GM23338 (cell line): Measurements from ENCODE around the gene FAM204A. TPM values are rescaled to one million over a fixed set of nuclear protein-coding genes. Genes with fewer than 3 reads are reported as not detected.

Experiments
- ATAC-seq: fragments of 200-7000 bp; cut with Tn5 transposase; 3 replicates; pipeline ENCODE4 v1.9.1; 2020
- DNase-seq: peaks from one replicate; pipeline ENCODE4 v3.0.0-alpha.2; 2015; ENCODE audit warnings: low spot score
- H2AFZ ChIP-seq: fragments of 200-600 bp; sonication (generic); 2 replicates; pipeline ENCODE4 v1.8.0; 2016; ENCODE audit warnings: antibody characterized with exemption, mild to moderate bottlenecking, moderate library complexity
- H3F3A ChIP-seq: fragments of 200-600 bp; sonication (generic); replicated peaks from 2 replicates; pipeline ENCODE4 v1.8.0; 2017; ENCODE audit warnings: antibody characterized with exemption, mixed run types, low read depth
- H3K27ac ChIP-seq: fragments of 200-600 bp; sonication (generic); 2 replicates; pipeline ENCODE4 v1.6.1; 2016; ENCODE audit warnings: low read depth
- H3K27me3 ChIP-seq: fragments of 200-600 bp; sonication (generic); 2 replicates; pipeline ENCODE4 v1.8.0; 2016; ENCODE audit warnings: mild to moderate bottlenecking, mixed run types, moderate library complexity; ENCODE audit not compliant: insufficient read depth
- H3K36me3 ChIP-seq: fragments of 200-600 bp; sonication (generic); 2 replicates; pipeline ENCODE4 v1.8.0; 2016; ENCODE audit warnings: mild to moderate bottlenecking; ENCODE audit not compliant: insufficient read depth
- H3K4me1 ChIP-seq: fragments of 200-600 bp; sonication (generic); 2 replicates; pipeline ENCODE4 v1.8.0; 2016; ENCODE audit warnings: mild to moderate bottlenecking, moderate library complexity; ENCODE audit not compliant: insufficient read depth
- H3K4me2 ChIP-seq: fragments of 200-600 bp; sonication (generic); 2 replicates; pipeline ENCODE4 v1.7.1; 2017; ENCODE audit warnings: mixed run types
- H3K4me3 ChIP-seq: fragments of 200-600 bp; sonication (generic); 2 replicates; pipeline ENCODE4 v1.6.1; 2016; ENCODE audit warnings: mixed run types
- H3K79me2 ChIP-seq: fragments of 200-600 bp; sonication (generic); replicated peaks from 2 replicates; pipeline ENCODE4 v1.8.0; 2017; ENCODE audit warnings: mild to moderate bottlenecking; ENCODE audit not compliant: insufficient read depth
- H3K9me2 ChIP-seq: fragments of 200-600 bp; sonication (generic); 2 replicates; pipeline ENCODE4 v1.8.0; 2017; ENCODE audit not compliant: insufficient read depth
- H4K20me1 ChIP-seq: fragments of 200-600 bp; sonication (generic); replicated peaks from 2 replicates; pipeline ENCODE4 v1.8.0; 2017; ENCODE audit warnings: mild to moderate bottlenecking; ENCODE audit not compliant: insufficient read depth
- H3K27ac Mint-ChIP-seq: 2 replicates; pipeline ENCODE4 v1.8.0; 2020; ENCODE audit warnings: inconsistent platforms, mild to moderate bottlenecking, moderate library complexity, mixed read lengths
- H3K27me3 Mint-ChIP-seq: 3 replicates; pipeline ENCODE4 v1.8.0; 2022; ENCODE audit warnings: low read depth, mild to moderate bottlenecking, moderate library complexity, mixed read lengths, inconsistent platforms; ENCODE audit not compliant: insufficient read depth, poor library complexity
- H3K36me3 Mint-ChIP-seq: 3 replicates; pipeline ENCODE4 v1.8.0; 2021; ENCODE audit warnings: low read depth, mild to moderate bottlenecking, inconsistent platforms, moderate library complexity, mixed read lengths
- H3K4me1 Mint-ChIP-seq: 3 replicates; pipeline ENCODE4 v1.8.0; 2020; ENCODE audit warnings: mild to moderate bottlenecking, inconsistent platforms, mixed read lengths
- H3K4me3 Mint-ChIP-seq: 3 replicates; pipeline ENCODE4 v1.8.0; 2021; ENCODE audit warnings: moderate library complexity, mild to moderate bottlenecking, inconsistent platforms, mixed read lengths
- H3K9me3 Mint-ChIP-seq: 3 replicates; pipeline ENCODE4 v1.8.0; 2020; ENCODE audit warnings: moderate library complexity, mild to moderate bottlenecking, inconsistent platforms, mixed read lengths
- CREB1 ChIP-seq: fragments of 250-450 bp; sonication (Bioruptor Pico); IDR thresholded peaks from 2 replicates; pipeline ENCODE4 v1.5.0; 2020; ENCODE audit warnings: low read depth, mild to moderate bottlenecking, moderate library complexity
- EZH2 ChIP-seq: fragments of 200-600 bp; sonication (generic); IDR thresholded peaks from one replicate; pipeline ENCODE4 v1.8.0; 2017; ENCODE audit warnings: antibody characterized with exemption, mild to moderate bottlenecking, low read depth; ENCODE audit not compliant: unreplicated experiment
- EZH2phosphoT487 ChIP-seq: fragments of 200-600 bp; sonication (generic); IDR thresholded peaks from one replicate; pipeline ENCODE4 v1.8.1; 2018; ENCODE audit warnings: antibody characterized with exemption; ENCODE audit not compliant: unreplicated experiment
- JUNB ChIP-seq: IDR thresholded peaks from one replicate; pipeline ENCODE4 v1.6.1; 2016; ENCODE audit warnings: antibody characterized with exemption; ENCODE audit not compliant: unreplicated experiment
- NANOG ChIP-seq: IDR thresholded peaks from 2 replicates; pipeline ENCODE4 v1.6.1; 2016; ENCODE audit warnings: antibody characterized with exemption, borderline replicate concordance
- POLR2AphosphoS5 ChIP-seq: IDR thresholded peaks from 2 replicates; pipeline ENCODE4 v1.6.1; 2016; ENCODE audit warnings: antibody characterized with exemption, low read depth
- STAT1 ChIP-seq: IDR thresholded peaks from one replicate; pipeline ENCODE4 v1.6.1; 2016; ENCODE audit warnings: antibody characterized with exemption; ENCODE audit not compliant: unreplicated experiment
- ZNF114 ChIP-seq: fragments of 250-450 bp; sonication (Bioruptor Pico); IDR thresholded peaks from 2 replicates; pipeline ENCODE4 v1.5.0; 2020; ENCODE audit warnings: mild to moderate bottlenecking, moderate library complexity
- ZNF331 ChIP-seq: fragments of 250-450 bp; sonication (Bioruptor Pico); IDR thresholded peaks from 2 replicates; pipeline ENCODE4 v1.5.0; 2020; ENCODE audit warnings: low read depth, mild to moderate bottlenecking, moderate library complexity
- polyA plus RNA-seq: library from polyadenylated mRNA; unstranded; fragments of >200 nt; fragmentation: Nextera tagmentation; extraction: Ambion mirVana; gene quantifications from 2 replicates; pipeline ENCODE4 v1.2.1, GENCODE V29; 2016
- total RNA-seq: library from RNA; depleted of rRNA; stranded (reverse); fragments of >200 nt; shearing (Covaris generic); gene quantifications from 2 replicates; pipeline ENCODE4 v1.2.3, GENCODE V29; 2014
- TF ChIP-seq, protein P1 (sequence below): fragments of 250-450 bp; sonication (Bioruptor Pico); IDR thresholded peaks from 2 replicates; pipeline ENCODE4 v1.5.0; 2020; ENCODE audit warnings: mild to moderate bottlenecking, moderate library complexity
- TF ChIP-seq, protein P2 (sequence below), 2 experiments: fragments of 200-600 bp in 1 of 2; sonication (generic) in 1 of 2; conservative IDR thresholded peaks; 2 replicates each; pipeline versions ENCODE4 v1.5.1 to v1.6.1; 2016 to 2017; ENCODE audit warnings: antibody characterized with exemption in 2 of 2, low read depth in 2 of 2, mild to moderate bottlenecking in 2 of 2, moderate library complexity in 1 of 2
- TF ChIP-seq, protein P3 (sequence below): IDR thresholded peaks from one replicate; pipeline ENCODE4 v1.6.1; 2018; ENCODE audit warnings: antibody characterized with exemption; ENCODE audit not compliant: unreplicated experiment
- TF ChIP-seq, protein P4 (sequence below): IDR thresholded peaks from 2 replicates; pipeline ENCODE4 v1.6.1; 2016; ENCODE audit warnings: antibody characterized with exemption

FAM204A gene
- total and polyA plus RNA-seq, 2 experiments from 2014 or later: 31.6 to 72.0 TPM

DNA sequence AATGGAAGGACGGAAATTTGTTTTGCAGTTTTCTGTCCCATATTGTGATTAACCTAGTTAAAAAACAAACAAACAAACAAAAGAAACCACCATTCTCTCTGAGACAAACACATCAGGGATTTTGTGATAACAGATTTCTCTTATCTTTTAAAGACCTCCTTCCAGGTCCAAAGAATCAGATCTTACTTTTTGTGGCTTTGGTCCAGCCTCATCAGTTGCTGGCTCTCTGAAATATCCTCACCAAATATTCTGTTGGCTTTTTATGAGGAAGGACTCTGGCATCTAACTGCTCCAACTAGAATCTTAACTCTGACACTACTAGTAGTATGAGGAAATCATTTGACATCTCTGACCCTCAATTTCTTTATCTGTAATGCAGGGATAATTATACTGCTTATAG is 4.8 kb downstream of the FAM204A start:
- H3K27me3 ChIP-seq: no peaks in the 10 kb centered on the region
- TF ChIP-seq STAT1 (no peak), ZNF114 (no peak), POLR2AphosphoS5 (no peak), ZNF331 (no peak), EZH2 (no peak), CREB1 (CRISPR knock-in tag) (no peak), JUNB (no peak), EZH2phosphoT487 (no peak), NANOG (no peak)
- TF ChIP-seq, protein P1, sequence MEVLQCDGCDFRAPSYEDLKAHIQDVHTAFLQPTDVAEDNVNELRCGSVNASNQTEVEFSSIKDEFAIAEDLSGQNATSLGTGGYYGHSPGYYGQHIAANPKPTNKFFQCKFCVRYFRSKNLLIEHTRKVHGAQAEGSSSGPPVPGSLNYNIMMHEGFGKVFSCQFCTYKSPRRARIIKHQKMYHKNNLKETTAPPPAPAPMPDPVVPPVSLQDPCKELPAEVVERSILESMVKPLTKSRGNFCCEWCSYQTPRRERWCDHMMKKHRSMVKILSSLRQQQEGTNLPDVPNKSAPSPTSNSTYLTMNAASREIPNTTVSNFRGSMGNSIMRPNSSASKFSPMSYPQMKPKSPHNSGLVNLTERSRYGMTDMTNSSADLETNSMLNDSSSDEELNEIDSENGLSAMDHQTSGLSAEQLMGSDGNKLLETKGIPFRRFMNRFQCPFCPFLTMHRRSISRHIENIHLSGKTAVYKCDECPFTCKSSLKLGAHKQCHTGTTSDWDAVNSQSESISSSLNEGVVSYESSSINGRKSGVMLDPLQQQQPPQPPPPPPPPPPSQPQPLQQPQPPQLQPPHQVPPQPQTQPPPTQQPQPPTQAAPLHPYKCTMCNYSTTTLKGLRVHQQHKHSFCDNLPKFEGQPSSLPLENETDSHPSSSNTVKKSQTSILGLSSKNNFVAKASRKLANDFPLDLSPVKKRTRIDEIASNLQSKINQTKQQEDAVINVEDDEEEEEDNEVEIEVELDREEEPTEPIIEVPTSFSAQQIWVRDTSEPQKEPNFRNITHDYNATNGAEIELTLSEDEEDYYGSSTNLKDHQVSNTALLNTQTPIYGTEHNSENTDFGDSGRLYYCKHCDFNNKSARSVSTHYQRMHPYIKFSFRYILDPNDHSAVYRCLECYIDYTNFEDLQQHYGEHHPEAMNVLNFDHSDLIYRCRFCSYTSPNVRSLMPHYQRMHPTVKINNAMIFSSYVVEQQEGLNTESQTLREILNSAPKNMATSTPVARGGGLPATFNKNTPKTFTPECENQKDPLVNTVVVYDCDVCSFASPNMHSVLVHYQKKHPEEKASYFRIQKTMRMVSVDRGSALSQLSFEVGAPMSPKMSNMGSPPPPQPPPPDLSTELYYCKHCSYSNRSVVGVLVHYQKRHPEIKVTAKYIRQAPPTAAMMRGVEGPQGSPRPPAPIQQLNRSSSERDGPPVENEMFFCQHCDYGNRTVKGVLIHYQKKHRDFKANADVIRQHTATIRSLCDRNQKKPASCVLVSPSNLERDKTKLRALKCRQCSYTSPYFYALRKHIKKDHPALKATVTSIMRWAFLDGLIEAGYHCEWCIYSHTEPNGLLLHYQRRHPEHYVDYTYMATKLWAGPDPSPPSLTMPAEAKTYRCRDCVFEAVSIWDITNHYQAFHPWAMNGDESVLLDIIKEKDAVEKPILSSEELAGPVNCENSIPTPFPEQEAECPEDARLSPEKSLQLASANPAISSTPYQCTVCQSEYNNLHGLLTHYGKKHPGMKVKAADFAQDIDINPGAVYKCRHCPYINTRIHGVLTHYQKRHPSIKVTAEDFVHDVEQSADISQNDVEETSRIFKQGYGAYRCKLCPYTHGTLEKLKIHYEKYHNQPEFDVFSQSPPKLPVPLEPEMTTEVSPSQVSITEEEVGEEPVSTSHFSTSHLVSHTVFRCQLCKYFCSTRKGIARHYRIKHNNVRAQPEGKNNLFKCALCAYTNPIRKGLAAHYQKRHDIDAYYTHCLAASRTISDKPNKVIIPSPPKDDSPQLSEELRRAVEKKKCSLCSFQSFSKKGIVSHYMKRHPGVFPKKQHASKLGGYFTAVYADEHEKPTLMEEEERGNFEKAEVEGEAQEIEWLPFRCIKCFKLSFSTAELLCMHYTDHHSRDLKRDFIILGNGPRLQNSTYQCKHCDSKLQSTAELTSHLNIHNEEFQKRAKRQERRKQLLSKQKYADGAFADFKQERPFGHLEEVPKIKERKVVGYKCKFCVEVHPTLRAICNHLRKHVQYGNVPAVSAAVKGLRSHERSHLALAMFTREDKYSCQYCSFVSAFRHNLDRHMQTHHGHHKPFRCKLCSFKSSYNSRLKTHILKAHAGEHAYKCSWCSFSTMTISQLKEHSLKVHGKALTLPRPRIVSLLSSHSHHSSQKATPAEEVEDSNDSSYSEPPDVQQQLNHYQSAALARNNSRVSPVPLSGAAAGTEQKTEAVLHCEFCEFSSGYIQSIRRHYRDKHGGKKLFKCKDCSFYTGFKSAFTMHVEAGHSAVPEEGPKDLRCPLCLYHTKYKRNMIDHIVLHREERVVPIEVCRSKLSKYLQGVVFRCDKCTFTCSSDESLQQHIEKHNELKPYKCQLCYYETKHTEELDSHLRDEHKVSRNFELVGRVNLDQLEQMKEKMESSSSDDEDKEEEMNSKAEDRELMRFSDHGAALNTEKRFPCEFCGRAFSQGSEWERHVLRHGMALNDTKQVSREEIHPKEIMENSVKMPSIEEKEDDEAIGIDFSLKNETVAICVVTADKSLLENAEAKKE (CRISPR knock-in tag): no peak
- TF ChIP-seq, protein P2, sequence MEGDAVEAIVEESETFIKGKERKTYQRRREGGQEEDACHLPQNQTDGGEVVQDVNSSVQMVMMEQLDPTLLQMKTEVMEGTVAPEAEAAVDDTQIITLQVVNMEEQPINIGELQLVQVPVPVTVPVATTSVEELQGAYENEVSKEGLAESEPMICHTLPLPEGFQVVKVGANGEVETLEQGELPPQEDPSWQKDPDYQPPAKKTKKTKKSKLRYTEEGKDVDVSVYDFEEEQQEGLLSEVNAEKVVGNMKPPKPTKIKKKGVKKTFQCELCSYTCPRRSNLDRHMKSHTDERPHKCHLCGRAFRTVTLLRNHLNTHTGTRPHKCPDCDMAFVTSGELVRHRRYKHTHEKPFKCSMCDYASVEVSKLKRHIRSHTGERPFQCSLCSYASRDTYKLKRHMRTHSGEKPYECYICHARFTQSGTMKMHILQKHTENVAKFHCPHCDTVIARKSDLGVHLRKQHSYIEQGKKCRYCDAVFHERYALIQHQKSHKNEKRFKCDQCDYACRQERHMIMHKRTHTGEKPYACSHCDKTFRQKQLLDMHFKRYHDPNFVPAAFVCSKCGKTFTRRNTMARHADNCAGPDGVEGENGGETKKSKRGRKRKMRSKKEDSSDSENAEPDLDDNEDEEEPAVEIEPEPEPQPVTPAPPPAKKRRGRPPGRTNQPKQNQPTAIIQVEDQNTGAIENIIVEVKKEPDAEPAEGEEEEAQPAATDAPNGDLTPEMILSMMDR (conservative IDR thresholded peaks at IDR 0.05; ENCODE audit: low read depth in 2 of 2): no peak
- TF ChIP-seq, protein P3, sequence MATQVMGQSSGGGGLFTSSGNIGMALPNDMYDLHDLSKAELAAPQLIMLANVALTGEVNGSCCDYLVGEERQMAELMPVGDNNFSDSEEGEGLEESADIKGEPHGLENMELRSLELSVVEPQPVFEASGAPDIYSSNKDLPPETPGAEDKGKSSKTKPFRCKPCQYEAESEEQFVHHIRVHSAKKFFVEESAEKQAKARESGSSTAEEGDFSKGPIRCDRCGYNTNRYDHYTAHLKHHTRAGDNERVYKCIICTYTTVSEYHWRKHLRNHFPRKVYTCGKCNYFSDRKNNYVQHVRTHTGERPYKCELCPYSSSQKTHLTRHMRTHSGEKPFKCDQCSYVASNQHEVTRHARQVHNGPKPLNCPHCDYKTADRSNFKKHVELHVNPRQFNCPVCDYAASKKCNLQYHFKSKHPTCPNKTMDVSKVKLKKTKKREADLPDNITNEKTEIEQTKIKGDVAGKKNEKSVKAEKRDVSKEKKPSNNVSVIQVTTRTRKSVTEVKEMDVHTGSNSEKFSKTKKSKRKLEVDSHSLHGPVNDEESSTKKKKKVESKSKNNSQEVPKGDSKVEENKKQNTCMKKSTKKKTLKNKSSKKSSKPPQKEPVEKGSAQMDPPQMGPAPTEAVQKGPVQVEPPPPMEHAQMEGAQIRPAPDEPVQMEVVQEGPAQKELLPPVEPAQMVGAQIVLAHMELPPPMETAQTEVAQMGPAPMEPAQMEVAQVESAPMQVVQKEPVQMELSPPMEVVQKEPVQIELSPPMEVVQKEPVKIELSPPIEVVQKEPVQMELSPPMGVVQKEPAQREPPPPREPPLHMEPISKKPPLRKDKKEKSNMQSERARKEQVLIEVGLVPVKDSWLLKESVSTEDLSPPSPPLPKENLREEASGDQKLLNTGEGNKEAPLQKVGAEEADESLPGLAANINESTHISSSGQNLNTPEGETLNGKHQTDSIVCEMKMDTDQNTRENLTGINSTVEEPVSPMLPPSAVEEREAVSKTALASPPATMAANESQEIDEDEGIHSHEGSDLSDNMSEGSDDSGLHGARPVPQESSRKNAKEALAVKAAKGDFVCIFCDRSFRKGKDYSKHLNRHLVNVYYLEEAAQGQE: no peak
- TF ChIP-seq, protein P4, sequence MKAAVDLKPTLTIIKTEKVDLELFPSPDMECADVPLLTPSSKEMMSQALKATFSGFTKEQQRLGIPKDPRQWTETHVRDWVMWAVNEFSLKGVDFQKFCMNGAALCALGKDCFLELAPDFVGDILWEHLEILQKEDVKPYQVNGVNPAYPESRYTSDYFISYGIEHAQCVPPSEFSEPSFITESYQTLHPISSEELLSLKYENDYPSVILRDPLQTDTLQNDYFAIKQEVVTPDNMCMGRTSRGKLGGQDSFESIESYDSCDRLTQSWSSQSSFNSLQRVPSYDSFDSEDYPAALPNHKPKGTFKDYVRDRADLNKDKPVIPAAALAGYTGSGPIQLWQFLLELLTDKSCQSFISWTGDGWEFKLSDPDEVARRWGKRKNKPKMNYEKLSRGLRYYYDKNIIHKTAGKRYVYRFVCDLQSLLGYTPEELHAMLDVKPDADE: no peak

More for the DNA sequence above, 4.8 kb downstream of the FAM204A start:
- Histone ChIP-seq H3K27ac (no peak overlapping the region), H3K4me1 (peaks cover 7% of the 10 kb centered on the region), H3K4me2 (no peak overlapping the region), H4K20me1 (peaks cover 7% of the 10 kb centered on the region), H3F3A (no peaks in the 10 kb centered on the region), H3K79me2 (peaks cover 32% of the 10 kb centered on the region), H2AFZ (no peak overlapping the region), H3K9me2 (no peaks in the 10 kb centered on the region), H3K4me3 (no peak overlapping the region), H3K36me3 (peaks cover 12% of the 10 kb centered on the region)
- DNase-seq: no peak
- no peaks in the 10 kb centered on the region for H3K9me3 Mint-ChIP-seq
- H3K27me3 Mint-ChIP-seq: no peaks in the 10 kb centered on the region
- peaks cover 7% of the 10 kb centered on the region for H3K36me3 Mint-ChIP-seq
- ATAC-seq: no peak
- no peaks in the 10 kb centered on the region; the same call in 2 of the 3 replicates for H3K4me1 Mint-ChIP-seq
- no peak overlapping the region for H3K27ac Mint-ChIP-seq
- H3K4me3 Mint-ChIP-seq: no peak overlapping the region
